H1 (cell line): Measurements from ENCODE around the gene PTPRF. TPM values are rescaled to one million over a fixed set of nuclear protein-coding genes. Genes with fewer than 3 reads are reported as not detected.

Experiments
- CTCF ChIA-PET: fragments of 300-600 bp; sonication (Branson Sonifier 250); formaldehyde crosslinking; loops from one replicate; lab custom pipeline; 2021; ENCODE audit not compliant: partially characterized antibody; lab: Charles Lee
- POLR2A ChIA-PET: fragments of 300-600 bp; sonication (Branson Sonifier 250); formaldehyde crosslinking; loops from one replicate; lab custom pipeline; 2021; ENCODE audit warnings: inconsistent platforms; ENCODE audit not compliant: partially characterized antibody; lab: Charles Lee
- DNase-seq, 2 experiments: peaks; one replicate each; pipeline versions ENCODE4 v3.0.0 to v3.0.0-alpha.2; 2010 to 2022; ENCODE audit warnings: low spot score in 2 of 2, low read depth in 1 of 2, mixed read lengths in 1 of 2
- FAIRE-seq: peaks from 2 replicates; lab custom pipeline; 2011; peaks lifted over from hg19 to GRCh38; lab: Jason Lieb, UNC
- H2AFZ ChIP-seq: 2 replicates; pipeline ENCODE4 v1.8.1; 2012; ENCODE audit warnings: low read length, inconsistent platforms
- H2AK5ac ChIP-seq: 2 replicates; pipeline ENCODE4 v1.6.1; 2013; ENCODE audit warnings: low read depth, low read length
- H2BK120ac ChIP-seq: replicated peaks from 2 replicates; pipeline ENCODE3; 2013; ENCODE audit warnings: low read depth, low read length, inconsistent platforms
- H2BK12ac ChIP-seq: 2 replicates; pipeline ENCODE4 v1.6.1; 2013; ENCODE audit warnings: low read depth, low read length
- H2BK15ac ChIP-seq: 2 replicates; pipeline ENCODE4 v1.6.1; 2013; ENCODE audit warnings: low read length
- H2BK20ac ChIP-seq: 2 replicates; pipeline ENCODE4 v1.6.1; 2013; ENCODE audit warnings: low read length
- H2BK5ac ChIP-seq: 2 replicates; pipeline ENCODE4 v1.6.1; 2013; ENCODE audit warnings: low read depth, low read length
- H3K14ac ChIP-seq: 2 replicates; pipeline ENCODE4 v1.6.1; 2013; ENCODE audit warnings: inconsistent platforms; ENCODE audit not compliant: insufficient read length
- H3K18ac ChIP-seq: 2 replicates; pipeline ENCODE4 v1.6.1; 2013; ENCODE audit warnings: low read length; ENCODE audit errors: extremely low read depth
- H3K23ac ChIP-seq: 2 replicates; pipeline ENCODE4 v1.6.1; 2013; ENCODE audit warnings: inconsistent platforms; ENCODE audit not compliant: insufficient read length
- H3K23me2 ChIP-seq: 2 replicates; pipeline ENCODE4 v1.6.1; 2013; ENCODE audit warnings: low read depth, low read length
- H3K27ac ChIP-seq: 2 replicates; pipeline ENCODE4 v1.6.1; 2011; ENCODE audit warnings: low read depth, low read length, inconsistent platforms
- H3K27me3 ChIP-seq, 4 experiments: replicated peaks in 1 of 4; 1 replicate in 1 of 4; 2 replicates in 3 of 4; pipeline versions ENCODE4 v1.6.1 to v1.8.1; 2011 to 2013; ENCODE audit warnings: low read length in 3 of 4, mild to moderate bottlenecking in 3 of 4, inconsistent platforms in 2 of 4, mixed read lengths in 2 of 4, moderate library complexity in 1 of 4; ENCODE audit not compliant: control insufficient read depth in 3 of 4, insufficient read depth in 3 of 4; ENCODE audit errors: extremely low read depth in 1 of 4
- H3K36me3 ChIP-seq, 4 experiments: 2 replicates each; pipeline versions ENCODE4 v1.6.1 to v1.8.1; 2011 to 2013; ENCODE audit warnings: mild to moderate bottlenecking in 4 of 4, low read length in 3 of 4, moderate library complexity in 2 of 4, control low read depth in 1 of 4, inconsistent platforms in 1 of 4; ENCODE audit not compliant: insufficient read depth in 4 of 4, control insufficient read depth in 2 of 4
- H3K4ac ChIP-seq: replicated peaks from 2 replicates; pipeline ENCODE3; 2013; ENCODE audit warnings: low read length, low read depth, mixed read lengths, inconsistent platforms; ENCODE audit not compliant: insufficient read length
- H3K4me1 ChIP-seq, 4 experiments: replicated peaks in 1 of 4; 1 replicate in 1 of 4; 2 replicates in 3 of 4; pipeline versions ENCODE4 v1.6.1 to v1.8.1; 2011 to 2013; ENCODE audit warnings: low read length in 3 of 4, inconsistent platforms in 2 of 4, mixed read lengths in 1 of 4; ENCODE audit not compliant: insufficient read depth in 4 of 4, control insufficient read depth in 3 of 4
- H3K4me2 ChIP-seq, 2 experiments: 2 replicates each; pipeline versions ENCODE4 v1.6.1 to v1.8.1; 2011 to 2013; ENCODE audit warnings: low read depth in 2 of 2, low read length in 2 of 2, control low read depth in 1 of 2, inconsistent platforms in 1 of 2, mild to moderate bottlenecking in 1 of 2; ENCODE audit not compliant: insufficient read depth in 1 of 2
- H3K4me3 ChIP-seq, 4 experiments: fragments of 200-600, 300-600 bp in 1 of 4; sonication (generic), shearing (Covaris generic), sonication (Bioruptor Twin) in 1 of 4; 2 replicates each; pipeline versions ENCODE4 v1.5.1 to v1.8.1; 2011 to 2016; ENCODE audit warnings: low read length in 4 of 4, low read depth in 3 of 4, control low read depth in 2 of 4, inconsistent platforms in 2 of 4, mild to moderate bottlenecking in 2 of 4, mixed read lengths in 1 of 4, moderate library complexity in 1 of 4; ENCODE audit not compliant: insufficient read depth in 2 of 4; ENCODE audit errors: extremely low read depth in 1 of 4
- H3K56ac ChIP-seq: replicated peaks from 2 replicates; pipeline ENCODE3; 2013; ENCODE audit warnings: low read depth, mild to moderate bottlenecking, mixed read lengths, low read length, inconsistent platforms; ENCODE audit not compliant: insufficient read length
- H3K79me1 ChIP-seq: 2 replicates; pipeline ENCODE4 v1.6.1; 2013; ENCODE audit warnings: low read depth, low read length, control low read depth
- H3K79me2 ChIP-seq, 2 experiments: 2 replicates each; pipeline versions ENCODE4 v1.6.1 to v1.8.1; 2012 to 2013; ENCODE audit warnings: low read length in 2 of 2, mild to moderate bottlenecking in 2 of 2, inconsistent platforms in 1 of 2; ENCODE audit not compliant: insufficient read depth in 2 of 2, control insufficient read depth in 1 of 2
- H3K9ac ChIP-seq, 4 experiments: replicated peaks in 1 of 4; 1 replicate in 1 of 4; 2 replicates in 3 of 4; pipeline versions ENCODE4 v1.6.1 to v1.8.1; 2011 to 2013; ENCODE audit warnings: low read depth in 3 of 4, low read length in 3 of 4, control low read depth in 2 of 4, mild to moderate bottlenecking in 2 of 4, moderate library complexity in 2 of 4, inconsistent platforms in 1 of 4; ENCODE audit errors: extremely low read depth in 1 of 4
- H3K9me3 ChIP-seq, 2 experiments: 2 replicates each; pipeline versions ENCODE4 v1.6.1 to v1.8.1; 2012 to 2013; ENCODE audit warnings: mild to moderate bottlenecking in 2 of 2, moderate library complexity in 2 of 2, control low read depth in 1 of 2, inconsistent platforms in 1 of 2, low read depth in 1 of 2, low read length in 1 of 2, mixed read lengths in 1 of 2; ENCODE audit not compliant: insufficient read depth in 2 of 2
- H4K20me1 ChIP-seq, 2 experiments: replicated peaks in 1 of 2; 2 replicates each; pipeline versions ENCODE3 to v1.8.1; 2011 to 2013; ENCODE audit warnings: inconsistent platforms in 2 of 2, low read length in 2 of 2, mild to moderate bottlenecking in 1 of 2; ENCODE audit not compliant: insufficient read depth in 2 of 2, control insufficient read depth in 1 of 2
- H4K5ac ChIP-seq: 2 replicates; pipeline ENCODE4 v1.6.1; 2013; ENCODE audit warnings: low read length, low read depth, mixed read lengths, inconsistent platforms; ENCODE audit not compliant: insufficient read length
- H4K8ac ChIP-seq: 2 replicates; pipeline ENCODE4 v1.8.0; 2013; ENCODE audit warnings: mild to moderate bottlenecking, moderate library complexity, low read length, inconsistent platforms; ENCODE audit not compliant: insufficient read depth; ENCODE audit errors: extremely low read depth
- H4K91ac ChIP-seq: replicated peaks from 2 replicates; pipeline ENCODE3; 2013; ENCODE audit warnings: low read length, mixed read lengths, inconsistent platforms; ENCODE audit not compliant: insufficient read length
- CHD2 ChIP-seq: IDR thresholded peaks from 2 replicates; pipeline ENCODE4 v1.6.1; 2012; ENCODE audit warnings: low read length, improper control_type of control experiment
- WGBS, 2 experiments: shearing (Covaris generic) in 1 of 2; methylation state at CpG; one replicate each; pipeline versions ENCODE4 v1.1.6 to v1.1.7; 2013 to 2015; ENCODE audit warnings: low lambda C conversion rate in 2 of 2, mixed read lengths in 2 of 2, inconsistent platforms in 1 of 2, low coverage in 1 of 2, missing lambda C conversion rate in 1 of 2; ENCODE audit not compliant: insufficient replicate concordance in 2 of 2, insufficient coverage in 1 of 2, insufficient read length in 1 of 2; ENCODE audit errors: extremely low coverage in 1 of 2, missing lambda C conversion rate in 1 of 2; 5-methylcytosine and 5-hydroxymethylcytosine counted together
- polyA plus RNA-seq, 7 experiments: library from polyadenylated mRNA; depleted of rRNA in 3 of 7; stranded (reverse) in 5 of 7; unstranded in 2 of 7; fragments of >200 nt in 5 of 7; fragments of 200-250 nt in 2 of 7; gene quantifications; 1 replicate in 5 of 7; 2 replicates in 1 of 7; 4 replicates in 1 of 7; pipeline versions ENCODE4 v1.2.1 to v1.2.3, GENCODE V29; 2011 to 2013; ENCODE audit warnings: missing spikeins in 2 of 7, mixed read lengths in 2 of 7
- total RNA-seq: library from RNA; stranded (reverse); fragmentation: NEBNext Ultra II Directional; extraction: Animal tissue kit (Norgen Biotek cat#: 25700); gene quantifications from 2 replicates; pipeline ENCODE4 v1.2.1, GENCODE V29; 2021

Gene PTPRF
- total and polyA plus RNA-seq, 2 of the 8 experiments (the other 6 are each of a cell fraction or from before 2014, with no cell fraction given), result 136 to 231 TPM

DNA sequence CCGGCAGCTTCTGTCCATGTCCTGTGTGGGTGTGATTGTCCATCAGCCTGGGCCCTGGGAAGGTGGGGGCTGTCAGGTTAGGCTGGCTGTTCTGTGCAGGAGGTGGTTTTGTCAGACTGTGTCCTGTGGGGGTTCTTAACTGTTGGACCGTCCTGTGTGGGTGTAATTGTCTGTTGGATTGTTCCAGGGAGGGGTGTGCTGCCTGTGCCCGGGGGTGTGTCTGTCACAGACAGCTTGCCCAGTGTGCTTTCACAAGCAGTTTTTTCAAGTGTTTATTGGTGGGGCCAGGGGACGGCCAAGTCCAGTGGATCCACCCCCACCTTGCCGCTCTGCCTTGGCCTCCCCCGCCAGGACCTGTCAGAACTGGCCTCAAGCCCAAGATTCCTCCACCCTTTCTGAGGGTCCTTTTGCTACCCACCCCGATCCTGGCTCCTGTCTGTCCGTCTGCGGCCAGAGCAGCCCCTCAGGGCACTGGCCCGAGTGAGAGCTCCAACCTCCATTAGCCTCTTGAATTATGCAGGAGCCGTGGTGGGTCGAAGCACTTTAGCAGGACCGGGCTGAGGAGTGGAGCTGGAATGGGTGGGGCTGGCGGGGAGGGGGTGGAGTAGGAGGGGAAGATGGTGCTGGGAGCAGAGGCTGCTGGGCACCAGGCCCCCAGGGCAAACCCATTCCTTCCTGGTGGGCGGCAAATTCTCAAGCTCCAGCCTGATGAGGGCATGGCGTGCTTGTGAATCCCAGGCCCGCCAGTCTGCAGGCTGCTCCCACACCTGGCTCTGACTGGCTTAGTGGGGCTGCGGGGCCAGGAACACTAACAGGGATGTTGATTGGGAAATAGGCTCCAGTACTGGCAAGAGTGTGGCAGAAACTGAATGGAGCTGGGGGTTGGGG lies 47.2 kb downstream of the PTPRF start:
- H2BK12ac ChIP-seq, result no peak overlapping the region
- H3K27ac ChIP-seq, result no peak overlapping the region
- H4K91ac ChIP-seq, result no peak overlapping the region
- peaks cover 4 to 40% (median 15%) of the 10 kb centered on the region in 4 experiments; a peak in 7 of 8 replicates for H3K36me3 ChIP-seq
- H4K5ac ChIP-seq, result no peak overlapping the region
- H3K23ac ChIP-seq, result no peak overlapping the region
- H3K4me3 ChIP-seq, result no peak overlapping the region
- H2AK5ac ChIP-seq, result no peak overlapping the region
- no peaks in the 10 kb centered on the region for H3K27me3 ChIP-seq
- no peak overlapping the region for H3K56ac ChIP-seq
- H2AFZ ChIP-seq, result no peak overlapping the region
- no peak overlapping the region for H2BK15ac ChIP-seq
- no peak for DNase-seq
- no peak overlapping the region for H3K4me2 ChIP-seq
- H4K20me1 ChIP-seq, result peaks cover 11 to 12% of the 10 kb centered on the region in 2 experiments
- no peak overlapping the region for H3K4ac ChIP-seq
- no peak overlapping the region for H2BK120ac ChIP-seq
- peaks cover 0 to 11% (median 1%) of the 10 kb centered on the region in 4 experiments; a peak in 3 of 7 replicates for H3K4me1 ChIP-seq
- 0 out of 2 replicates have a peak, but pooled peaks cover 2% of the 10 kb centered on the region for H3K79me1 ChIP-seq
- H3K14ac ChIP-seq, result no peak overlapping the region
- ChIA-PET POLR2A (interaction anchor here (0.8 to 1.3 kb wide), 3 partner anchors 19 to 43 kb away, joined by 3 to 5 read pairs (median 3); no protein-coding TSS in a partner anchor), CTCF (interaction anchor here (1.0 to 3.8 kb wide), 8 partner anchors 9 to 76 kb away, joined by 3 to 23 read pairs (median 3); no protein-coding TSS in a partner anchor)
- H3K9me3 ChIP-seq, result no peaks in the 10 kb centered on the region
- H3K23me2 ChIP-seq, result no peaks in the 10 kb centered on the region
- WGBS, 2 experiments, result 91% methylated on average over 17 of the region's 18 CpGs; no CpG with 5 or more reads in 1 of the 2 experiments
- no peak overlapping the region for H3K9ac ChIP-seq
- no peaks in the 10 kb centered on the region for H3K79me2 ChIP-seq
- no peak overlapping the region for H2BK20ac ChIP-seq
- H2BK5ac ChIP-seq, result no peak overlapping the region; the same call in 1 of the 2 replicates
- TF ChIP-seq CHD2, result no peak
- TF ChIP-seq, all 59 proteins: peak for 0
- Histone ChIP-seq H4K8ac (no peak overlapping the region), H3K18ac (no peak overlapping the region)
- FAIRE-seq, result no peak
